ENCODE results near the gene SLC17A5. TPM values are rescaled to one million over a fixed set of nuclear protein-coding genes. Genes with fewer than 3 reads are reported as not detected.

SLC17A5 gene
- total and polyA plus RNA-seq, 9 of the 15 experiments (the other 6 are each of a cell fraction or from before 2014, with no cell fraction given), result 1.3 to 7.2 (median 3.4) TPM

- TF ChIP-seq ZBTB40 (IDR thresholded peaks at IDR 0.05), result peak; percentile 68
- TF ChIP-seq ZBTB40 (CRISPR knock-in tag; IDR thresholded peaks at IDR 0.05), result no peak
- TF ChIP-seq ZNF518B (CRISPR knock-in tag; IDR thresholded peaks at IDR 0.05), result no peak
These were observed 97.0 kb downstream of the SLC17A5 start (continued) for GRCh38 chr6:73556836-73557235.

All from K562 (cell line).